ENCODE results near the gene IL31.

Gene IL31

DNA sequence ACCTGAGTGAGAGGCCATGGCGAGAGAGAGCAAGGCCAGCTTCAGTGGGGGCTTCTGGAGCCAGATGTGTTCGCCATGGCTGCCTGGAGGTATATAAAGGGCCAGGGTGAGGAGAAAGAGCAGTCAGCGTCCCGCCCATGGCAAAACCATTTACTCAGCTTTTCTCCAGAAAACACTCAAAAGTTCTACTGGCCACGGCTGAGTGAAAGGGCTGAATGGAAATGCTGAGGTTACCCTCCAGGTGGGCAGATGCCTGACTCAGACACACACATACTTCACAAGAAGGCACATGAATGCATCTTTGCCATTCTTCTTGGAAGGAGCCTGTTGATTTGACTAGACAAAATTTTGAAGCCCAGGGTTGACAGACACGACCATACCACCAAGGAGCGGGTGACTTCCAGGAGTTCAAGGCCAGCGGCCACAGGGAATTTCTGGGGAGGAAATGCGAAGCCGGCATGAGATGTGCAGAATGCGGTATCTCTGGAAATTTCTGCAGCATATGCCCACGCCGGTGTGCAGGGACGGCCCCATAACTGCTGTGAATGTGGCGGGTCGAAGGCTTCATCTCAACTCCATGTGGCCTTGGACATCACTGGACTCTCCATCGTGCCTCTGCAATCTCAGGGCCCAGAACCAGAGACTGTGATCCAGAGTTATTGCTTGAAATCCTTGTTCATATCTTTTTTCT lies at the start of gene IL31:
IL31 (minus strand) TSS at position 67 of the 691 bp plus-strand sequence; CDS start at position 18, 49 bp downstream.
- no peak within 1 kb of the TSS for H3K4me3 ChIP-seq (ENCODE audit: low read length)
- DNase-seq (ENCODE audit: low read depth): no peak
- TF ChIP-seq CTCF (IDR thresholded peaks at IDR 0.05; ENCODE audit: insufficient read depth, low read depth, low read length, missing control alignments): no peak

GRCh38 chr12:122216445-122216844 lies 42.4 kb upstream of the IL31 start:
- no peak for TF ChIP-seq CTCF (IDR thresholded peaks at IDR 0.05; ENCODE audit: insufficient read depth, low read depth, low read length, missing control alignments)
- no peak overlapping the region for H3K4me3 ChIP-seq (ENCODE audit: low read length)
- no peak for DNase-seq (ENCODE audit: low read depth)

GRCh38 chr12:122215771-122216170 lies 41.8 kb upstream of the IL31 start:
- no peak for TF ChIP-seq CTCF (IDR thresholded peaks at IDR 0.05; ENCODE audit: insufficient read depth, low read depth, low read length, missing control alignments)
- H3K4me3 ChIP-seq (ENCODE audit: low read length): no peak overlapping the region
- DNase-seq (ENCODE audit: low read depth): peak; percentile 23

- H3K4me3 ChIP-seq (ENCODE audit: low read length): no peak overlapping the region
- TF ChIP-seq CTCF (IDR thresholded peaks at IDR 0.05; ENCODE audit: insufficient read depth, low read depth, low read length, missing control alignments): no peak
- DNase-seq (ENCODE audit: low read depth): no peak
These were observed 34.2 kb upstream of the IL31 start for GRCh38 chr12:122208073-122208820.

DNA sequence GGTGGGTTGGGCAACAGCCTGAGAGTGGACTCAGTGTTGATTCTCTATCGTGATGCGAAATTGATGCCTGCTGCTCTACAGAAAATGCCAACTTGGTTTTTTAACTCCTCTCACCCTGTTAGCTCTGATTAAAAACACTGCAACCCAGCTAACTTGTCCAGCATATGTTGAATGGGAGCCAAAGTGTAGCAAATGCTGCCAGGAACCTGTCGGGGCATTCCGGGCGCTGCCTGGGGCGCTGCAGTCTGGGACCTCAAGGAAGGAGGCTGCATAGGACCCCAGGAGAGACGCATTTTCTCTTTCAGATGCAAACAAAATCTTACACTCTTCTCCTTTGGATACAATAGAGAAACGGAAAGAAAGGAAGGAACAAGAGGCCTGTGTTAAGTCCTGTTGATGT lies 33.4 kb upstream of the IL31 start:
- TF ChIP-seq CTCF (IDR thresholded peaks at IDR 0.05; ENCODE audit: insufficient read depth, low read depth, low read length, missing control alignments): no peak
- DNase-seq (ENCODE audit: low read depth): no peak
- no peak overlapping the region for H3K4me3 ChIP-seq (ENCODE audit: low read length)

DNA sequence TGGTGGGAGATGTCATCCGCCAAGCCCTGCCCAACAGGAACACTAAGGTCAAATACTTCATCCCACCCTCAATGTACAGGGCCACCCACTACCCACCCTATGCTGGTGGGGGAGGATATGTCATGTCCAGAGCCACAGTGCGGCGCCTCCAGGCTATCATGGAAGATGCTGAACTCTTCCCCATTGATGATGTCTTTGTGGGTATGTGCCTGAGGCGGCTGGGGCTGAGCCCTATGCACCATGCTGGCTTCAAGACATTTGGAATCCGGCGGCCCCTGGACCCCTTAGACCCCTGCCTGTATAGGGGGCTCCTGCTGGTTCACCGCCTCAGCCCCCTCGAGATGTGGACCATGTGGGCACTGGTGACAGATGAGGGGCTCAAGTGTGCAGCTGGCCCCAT lies 33.0 kb upstream of the IL31 start:
- TF ChIP-seq CTCF (IDR thresholded peaks at IDR 0.05; ENCODE audit: insufficient read depth, low read depth, low read length, missing control alignments): no peak
- no peak overlapping the region for H3K4me3 ChIP-seq (ENCODE audit: low read length)
- no peak for DNase-seq (ENCODE audit: low read depth)

All from epithelial cell of esophagus (primary cell).